Activated T-helper 1 cell treated with anti-CD3 and anti-CD28 coated beads, Interleukin-12 subunit alpha, Interleukin-12 subunit beta, Interleukin-2, Interleukin-4 antibody, amounts not matched to agents 30 ng/mL and 10 ng/mL and 1 ng/mL, durations not matched to agents 14 hours and 24 hours and 36 hours (primary cell): Measurements from ENCODE around the gene MYMX. TPM values are rescaled to one million over a fixed set of nuclear protein-coding genes. Genes with fewer than 3 reads are reported as not detected.

Source experiments
- DNase-seq: peaks from one replicate; pipeline ENCODE4 v3.0.0; 2021; ENCODE audit warnings: low spot score
- H3K27ac Mint-ChIP-seq: one replicate; pipeline ENCODE4 v1.8.0; 2021; ENCODE audit warnings: mild to moderate bottlenecking, mixed read lengths
- H3K27me3 Mint-ChIP-seq: one replicate; pipeline ENCODE4 v1.8.0; 2022; ENCODE audit warnings: mild to moderate bottlenecking, moderate library complexity, mixed read lengths; ENCODE audit not compliant: insufficient read depth
- H3K36me3 Mint-ChIP-seq: one replicate; pipeline ENCODE4 v1.8.0; 2021; ENCODE audit warnings: low read depth, mixed read lengths
- H3K4me1 Mint-ChIP-seq: one replicate; pipeline ENCODE4 v1.8.0; 2021; ENCODE audit warnings: low read depth, mixed read lengths
- H3K4me3 Mint-ChIP-seq: one replicate; pipeline ENCODE4 v1.8.0; 2021; ENCODE audit warnings: mild to moderate bottlenecking, moderate library complexity, mixed read lengths
- H3K9me3 Mint-ChIP-seq: one replicate; pipeline ENCODE4 v1.8.0; 2021; ENCODE audit warnings: mixed read lengths
- intact Hi-C: fragments of 100-400 bp; cut with micrococcal nuclease; formaldehyde crosslinking; loops from one replicate; pipeline ENCODE4 v1.15.1; 2024
- total RNA-seq: library from RNA; stranded (reverse); gene quantifications from 2 replicates; pipeline ENCODE4 v1.2.3, GENCODE V29; 2022

Gene MYMX
- total RNA-seq, 1 donor from 2014 or later = not detected

DNA sequence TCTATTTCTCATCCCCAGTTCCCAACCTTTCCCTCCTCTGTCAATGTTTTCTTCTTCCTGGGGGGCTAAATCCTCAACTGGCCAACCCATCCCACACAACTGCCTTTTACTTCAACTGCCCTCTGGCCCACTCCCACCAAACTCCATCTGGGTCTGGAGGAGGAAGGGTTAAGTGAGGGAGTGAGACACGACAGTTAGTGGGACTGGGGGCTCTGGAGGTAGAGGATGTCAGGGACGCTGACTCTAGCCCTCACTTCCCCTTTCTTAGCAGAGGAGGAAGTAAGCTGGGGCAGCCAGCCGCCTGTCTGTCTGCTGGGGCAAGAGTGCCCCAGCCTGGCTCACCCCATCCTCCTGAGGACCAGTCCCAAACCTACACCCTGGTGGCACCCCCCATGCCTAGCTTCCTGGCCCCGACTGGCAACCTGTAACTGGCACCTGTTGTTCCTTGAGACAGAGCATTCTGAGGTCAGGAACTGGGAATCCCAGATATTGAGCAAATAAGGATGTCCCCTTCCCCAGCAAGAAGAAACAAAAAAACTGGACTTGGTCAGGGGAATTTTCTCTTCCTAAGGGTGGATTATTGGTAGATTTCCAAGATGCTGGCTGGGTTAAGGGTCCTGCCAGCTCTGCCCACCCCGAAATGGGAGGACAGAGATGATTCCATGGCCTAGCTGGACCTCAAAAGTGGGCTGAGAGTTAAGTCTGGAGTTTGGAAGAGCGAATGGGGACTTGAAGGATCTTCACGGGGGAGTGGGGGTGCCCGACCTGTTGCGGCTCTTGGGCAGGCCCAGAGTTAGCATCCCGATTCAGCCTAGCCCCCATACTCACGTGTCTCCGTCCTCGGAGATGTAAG lies 47.7 kb downstream of the MYMX start:
- H3K4me3 Mint-ChIP-seq = peak overlapping the region; percentile 98
- H3K4me1 Mint-ChIP-seq = peaks cover 59% of the 10 kb centered on the region
- peaks cover 15% of the 10 kb centered on the region for H3K36me3 Mint-ChIP-seq
- H3K27ac Mint-ChIP-seq = peak overlapping the region; percentile 95
- no peak for DNase-seq
- intact Hi-C loops = loop anchor here (1.0 to 2.0 kb wide), 6 partner anchors 7 to 138 kb away; partner anchors contain the start of genes CDC5L, HSP90AB1, MRPL14 and SLC29A1
- H3K9me3 Mint-ChIP-seq = no peaks in the 10 kb centered on the region
- peaks cover 8% of the 10 kb centered on the region for H3K27me3 Mint-ChIP-seq

DNA sequence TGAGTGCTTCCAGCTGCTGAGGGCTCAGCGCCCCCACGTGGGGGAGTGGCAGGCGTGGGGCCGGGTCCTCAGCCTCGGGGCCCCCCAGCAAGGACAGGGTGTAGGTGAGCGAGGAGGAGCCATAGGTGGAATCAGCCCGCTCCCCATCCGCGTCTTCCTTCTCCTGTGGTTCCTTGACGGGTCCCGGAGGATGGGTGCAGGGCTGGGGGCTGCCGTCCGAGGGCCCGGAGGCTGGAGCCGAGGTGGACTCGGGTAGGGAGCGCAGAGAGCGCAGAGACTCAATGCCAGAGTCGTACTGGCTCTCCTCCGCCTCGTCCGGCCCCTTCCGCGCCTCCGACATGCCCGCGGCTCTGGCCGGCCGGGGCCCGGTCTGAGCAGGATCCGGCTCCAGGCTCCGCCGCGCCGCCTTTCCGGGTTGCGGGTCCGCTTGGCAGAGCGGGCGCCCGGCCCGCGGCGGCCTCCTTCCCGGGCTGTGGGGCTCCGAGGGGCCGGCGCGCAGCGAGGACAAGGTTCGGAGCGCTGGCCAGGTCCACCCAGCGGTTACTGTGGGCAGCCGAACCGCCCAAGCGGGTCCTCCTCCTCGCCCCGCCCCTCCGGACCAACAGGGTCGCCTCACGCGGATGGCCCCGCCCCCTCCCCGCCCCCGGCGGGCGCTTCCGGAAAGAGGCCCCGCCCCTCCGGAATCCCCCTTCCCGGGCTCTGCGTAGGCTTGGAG lies 48.4 kb downstream of the MYMX start, which contains the start of gene NFKBIE:
NFKBIE (minus strand) TSS at position 545 of the 715 bp plus-strand sequence; CDS start at position 340, 205 bp downstream.
- DNase-seq = peak; percentile 93
- intact Hi-C loops = loop anchor here (1.0 to 2.0 kb wide), 5 partner anchors 8 to 138 kb away; partner anchors contain the start of genes CDC5L, HSP90AB1, MRPL14 and SLC35B2
- Mint-ChIP-seq H3K36me3 (peaks cover 15% of the 10 kb centered on the region), H3K4me3 (peak within 1 kb of the TSS; percentile 98), H3K27me3 (peaks cover 15% of the 10 kb centered on the region), H3K4me1 (peaks cover 66% of the 10 kb centered on the region), H3K27ac (peak within 1 kb of the TSS; percentile 95), H3K9me3 (no peaks in the 10 kb centered on the region)

GRCh38 chr6:44265722-44266233 lies 49.1 kb downstream of the MYMX start:
- Mint-ChIP-seq H3K4me3 (peak overlapping the region; percentile 98), H3K27ac (peak overlapping the region; percentile 89), H3K4me1 (peaks cover 66% of the 10 kb centered on the region), H3K36me3 (peaks cover 13% of the 10 kb centered on the region), H3K9me3 (no peaks in the 10 kb centered on the region), H3K27me3 (peaks cover 15% of the 10 kb centered on the region)
- no peak for DNase-seq
- intact Hi-C loops = loop anchor here (1.0 to 2.0 kb wide), 5 partner anchors 8 to 139 kb away; partner anchors contain the start of genes CDC5L, HSP90AB1, MRPL14 and SLC35B2

GRCh38 chr6:44266347-44266746 lies 49.6 kb downstream of the MYMX start:
- intact Hi-C loops = no loop called here
- Mint-ChIP-seq H3K9me3 (no peaks in the 10 kb centered on the region), H3K36me3 (peaks cover 8% of the 10 kb centered on the region), H3K27ac (peak overlapping the region; percentile 76), H3K4me1 (peaks cover 60% of the 10 kb centered on the region), H3K27me3 (peaks cover 19% of the 10 kb centered on the region), H3K4me3 (peak overlapping the region; percentile 63)
- no peak for DNase-seq

DNA sequence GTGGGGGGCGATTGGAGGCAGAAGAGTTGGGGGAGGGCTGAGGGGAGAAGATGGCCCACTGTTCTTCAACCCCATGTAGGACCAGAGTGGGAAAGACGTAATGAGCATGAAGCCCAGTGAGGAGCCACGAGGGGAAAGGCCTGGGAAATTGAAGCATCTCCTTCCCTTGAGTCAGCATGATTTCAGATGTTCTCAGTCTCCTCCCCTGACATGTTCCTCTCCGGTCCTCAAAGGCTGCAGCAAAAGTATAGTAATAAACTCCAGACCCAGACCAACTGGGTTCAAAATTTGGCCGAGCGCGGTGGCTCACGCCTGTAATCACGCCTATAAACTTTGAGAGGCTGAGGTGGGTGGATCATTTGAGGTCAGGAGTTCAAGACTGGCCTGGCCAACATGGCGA lies 50.5 kb downstream of the MYMX start:
- Mint-ChIP-seq H3K4me1 (peaks cover 51% of the 10 kb centered on the region), H3K27me3 (peaks cover 27% of the 10 kb centered on the region), H3K4me3 (no peak overlapping the region), H3K9me3 (no peaks in the 10 kb centered on the region), H3K27ac (no peak overlapping the region), H3K36me3 (peaks cover 8% of the 10 kb centered on the region)
- no peak for DNase-seq
- intact Hi-C loops = no loop called here

Other genes starting within 250 kb of the MYMX start
- gene MRPL14, start 89.5 kb upstream of the MYMX start, total RNA-seq = 62.6 and 68.6 TPM in 2 replicates
- 17.0 and 20.7 TPM in 2 replicates for gene TMEM63B, start 89.4 kb upstream of the MYMX start, total RNA-seq
- not detected in 2 replicates for gene CAPN11, start 58.1 kb upstream of the MYMX start, total RNA-seq
- 121 and 122 TPM in 2 replicates for gene SLC29A1, start 6.7 kb downstream of the MYMX start, total RNA-seq
- gene HSP90AB1, start 30.2 kb downstream of the MYMX start, total RNA-seq = 2,065 and 2,095 TPM in 2 replicates
- gene SLC35B2, start 40.6 kb downstream of the MYMX start, total RNA-seq = 29.2 and 30.1 TPM in 2 replicates
- gene NFKBIE, start 48.6 kb downstream of the MYMX start, total RNA-seq = 23.2 and 29.0 TPM in 2 replicates
- 0.29 TPM in 1 of 2 replicates, not detected in the other for gene TMEM151B, start 53.5 kb downstream of the MYMX start, total RNA-seq
- 22.2 and 23.0 TPM in 2 replicates for gene AARS2, start 96.4 kb downstream of the MYMX start, total RNA-seq
- not detected in 2 replicates for gene SPATS1, start 125.7 kb downstream of the MYMX start, total RNA-seq
- 28.1 and 28.4 TPM in 2 replicates for gene CDC5L, start 170.8 kb downstream of the MYMX start, total RNA-seq